Thoracic aorta (tissue), 2 donors: Measurements from ENCODE around the gene PHF21A. TPM values are rescaled to one million over a fixed set of nuclear protein-coding genes. Genes with fewer than 3 reads are reported as not detected.

Source experiments
- ATAC-seq: fragments of 150-250 bp; one replicate; pipeline ENCODE4 v1.8.0; 2017; ENCODE audit warnings: low read depth; ENCODE audit not compliant: insufficient number of reproducible peaks, low FRiP score
- DNase-seq: peaks from one replicate; pipeline ENCODE4 v3.0.0-alpha.2; 2020; ENCODE audit warnings: low spot score
- H3K27ac ChIP-seq, 2 donors: fragments of 200-600 bp; sonication (generic); 1 replicate in 1 of 2; 2 replicates in 1 of 2; pipeline ENCODE4 v1.5.1; 2016; ENCODE audit warnings: mild to moderate bottlenecking in 2 of 2, moderate library complexity in 2 of 2
- H3K27me3 ChIP-seq: fragments of 200-600 bp; sonication (generic); replicated peaks from 2 replicates; pipeline ENCODE4 v1.6.0; 2016; ENCODE audit warnings: mild to moderate bottlenecking; ENCODE audit not compliant: insufficient read depth
- H3K36me3 ChIP-seq: fragments of 200-600 bp; sonication (generic); one replicate; pipeline ENCODE4 v1.5.1; 2016
- H3K4me1 ChIP-seq, 2 donors: fragments of 200-600 bp; sonication (generic); 1 replicate in 1 of 2; 2 replicates in 1 of 2; pipeline versions ENCODE4 v1.5.1 to v1.6.0; 2016; ENCODE audit warnings: low read depth in 2 of 2, mild to moderate bottlenecking in 1 of 2; ENCODE audit not compliant: control insufficient read depth in 1 of 2
- H3K4me3 ChIP-seq: fragments of 200-600 bp; sonication (generic); 2 replicates; pipeline ENCODE4 v1.5.1; 2016; ENCODE audit warnings: mild to moderate bottlenecking
- H3K9me3 ChIP-seq: fragments of 200-600 bp; sonication (generic); 2 replicates; pipeline ENCODE4 v1.5.1; 2016
- CTCF ChIP-seq: fragments of 200-600 bp; sonication (generic); IDR thresholded peaks from one replicate; pipeline ENCODE4 v1.5.1; 2019; ENCODE audit warnings: antibody characterized with exemption
- total RNA-seq, 2 donors: library from RNA; depleted of rRNA; stranded (reverse); fragments of >200 nt; gene quantifications; one replicate each; pipeline versions ENCODE4 v1.1.0 to v1.2.3, GENCODE V29; 2016

The PHF21A gene
- 100 to 1,000 TPM in 1 of 2 donors, 10 to 100 TPM in 1; 62.3 to 104 TPM for total RNA-seq

GRCh38 chr11:46121301-46121723 is at the start of gene PHF21A:
Gene PHF21A (minus strand): TSS chr11:46121454. CDS start chr11:46084219, 37,235 bp downstream.
- Histone ChIP-seq H3K4me1 (peaks cover 19 to 24% of the 10 kb centered on the region in 2 donors), H3K27me3 (no peaks in the 10 kb centered on the region), H3K9me3 (no peaks in the 10 kb centered on the region), H3K36me3 (no peaks in the 10 kb centered on the region), H3K27ac (peak within 1 kb of the TSS; percentile 73 to 83), H3K4me3 (peak within 1 kb of the TSS; percentile 93)
- DNase-seq, result peak; percentile 62
- ATAC-seq, result peak; percentile 51
- no peak for TF ChIP-seq CTCF

DNA sequence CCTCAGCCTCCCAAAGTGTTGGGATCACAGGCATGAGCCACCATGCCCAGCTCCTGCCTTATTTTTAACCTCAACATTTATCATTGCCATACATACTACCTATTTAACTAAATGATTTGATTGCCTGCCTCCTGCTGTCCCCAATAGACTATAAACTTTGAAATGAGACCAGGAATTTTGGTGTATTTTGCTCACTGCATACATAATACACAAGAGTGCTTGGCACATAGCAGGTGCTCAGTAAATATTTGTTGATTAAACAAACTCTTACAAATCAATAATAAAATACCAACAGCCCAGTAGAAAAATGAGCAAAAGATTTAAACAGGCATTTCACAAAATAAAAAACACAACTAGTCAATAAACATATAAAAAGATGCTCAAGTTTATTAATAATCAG is 49.5 kb upstream of the PHF21A start:
- peaks cover 5% of the 10 kb centered on the region for H3K27me3 ChIP-seq
- TF ChIP-seq CTCF, result no peak
- ATAC-seq, result no peak

DNA sequence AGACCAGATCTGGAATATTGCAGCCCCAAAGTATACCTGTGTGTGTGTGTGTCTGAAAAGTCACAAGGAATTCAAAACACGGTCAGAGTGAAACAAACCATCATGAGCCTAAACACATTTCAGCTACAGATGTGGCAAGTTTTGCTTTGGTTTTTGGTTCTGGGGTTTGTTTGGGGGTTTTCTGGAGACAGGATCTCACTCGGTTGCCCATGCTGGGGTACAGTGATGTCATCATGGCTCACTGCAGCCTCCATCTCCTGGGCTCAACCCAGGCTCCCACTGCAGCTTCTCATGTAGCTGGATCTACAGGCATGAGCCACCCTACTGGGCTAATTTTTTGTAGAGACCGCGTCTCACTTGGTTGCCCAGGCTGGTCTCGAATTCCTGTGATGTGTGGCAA is 41.4 kb upstream of the PHF21A start:
- DNase-seq (no peak), ATAC-seq (no peak)
- Histone ChIP-seq H3K27me3 (peaks cover 5% of the 10 kb centered on the region), H3K4me1 (no peaks in the 10 kb centered on the region), H3K4me3 (no peak overlapping the region), H3K36me3 (no peaks in the 10 kb centered on the region), H3K27ac (no peak overlapping the region), H3K9me3 (no peaks in the 10 kb centered on the region)
- no peak for TF ChIP-seq CTCF

More for the DNA sequence above, 49.5 kb upstream of the PHF21A start:
- H3K4me1 ChIP-seq, result no peaks in the 10 kb centered on the region
- no peaks in the 10 kb centered on the region for H3K36me3 ChIP-seq
- no peaks in the 10 kb centered on the region for H3K9me3 ChIP-seq
- no peak overlapping the region for H3K27ac ChIP-seq
- DNase-seq, result no peak
- H3K4me3 ChIP-seq, result no peak overlapping the region

DNA sequence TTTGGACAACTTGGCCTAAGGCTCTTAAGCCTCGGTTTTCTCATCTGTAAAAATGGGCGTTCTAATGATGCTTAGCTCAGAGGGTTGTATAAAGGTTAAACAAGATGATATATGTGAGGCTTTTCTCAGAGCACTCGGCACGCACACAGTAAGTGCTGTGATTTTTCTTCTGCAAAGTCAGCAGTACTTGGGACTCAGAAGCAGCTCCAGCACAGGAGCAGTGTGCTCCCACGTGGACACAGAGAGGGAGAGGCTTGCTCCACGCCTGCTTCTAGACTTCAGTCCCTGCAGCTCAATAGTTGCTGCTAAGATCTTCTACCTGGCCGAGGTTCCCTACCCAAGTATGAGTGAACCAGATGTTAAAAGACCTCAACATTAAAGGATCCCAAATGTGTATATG is 39.9 kb upstream of the PHF21A start:
- H3K4me3 ChIP-seq, result no peak overlapping the region
- H3K27ac ChIP-seq, result no peak overlapping the region
- H3K27me3 ChIP-seq, result no peaks in the 10 kb centered on the region
- no peak for TF ChIP-seq CTCF
- no peaks in the 10 kb centered on the region for H3K9me3 ChIP-seq
- no peaks in the 10 kb centered on the region for H3K4me1 ChIP-seq
- H3K36me3 ChIP-seq, result no peaks in the 10 kb centered on the region
- ATAC-seq, result no peak
- DNase-seq, result no peak

- ATAC-seq, result no peak
- no peak overlapping the region for H3K27ac ChIP-seq
These were observed 38.8 kb upstream of the PHF21A start for GRCh38 chr11:46160100-46160499.

More at GRCh38 chr11:46160100-46160499, 38.8 kb upstream of the PHF21A start:
- Histone ChIP-seq H3K9me3 (no peaks in the 10 kb centered on the region), H3K4me3 (no peak overlapping the region), H3K27me3 (no peaks in the 10 kb centered on the region), H3K36me3 (no peaks in the 10 kb centered on the region), H3K4me1 (no peaks in the 10 kb centered on the region)
- TF ChIP-seq CTCF, result no peak
- no peak for DNase-seq
